ENCODE results near the gene RRAS2.

The RRAS2 gene

GRCh38 chr11:14249121-14249963, 109.6 kb downstream of the RRAS2 start:
- Histone ChIP-seq H3K36me3 (ENCODE audit: low read depth) (no peaks in the 10 kb centered on the region), H3K27me3 (ENCODE audit: insufficient read depth, poor library complexity, severe bottlenecking) (no peaks in the 10 kb centered on the region), H3K27ac (ENCODE audit: poor library complexity, severe bottlenecking) (no peak overlapping the region), H3K9me3 (ENCODE audit: severe bottlenecking) (no peaks in the 10 kb centered on the region), H3K4me3 (ENCODE audit: severe bottlenecking) (no peak overlapping the region), H3K4me1 (ENCODE audit: insufficient read depth, poor library complexity, severe bottlenecking) (no peaks in the 10 kb centered on the region)
- no peak for DNase-seq (ENCODE audit: low spot score)
- ATAC-seq (ENCODE audit: low read depth) = peak; percentile 42
- TF ChIP-seq, protein P1, sequence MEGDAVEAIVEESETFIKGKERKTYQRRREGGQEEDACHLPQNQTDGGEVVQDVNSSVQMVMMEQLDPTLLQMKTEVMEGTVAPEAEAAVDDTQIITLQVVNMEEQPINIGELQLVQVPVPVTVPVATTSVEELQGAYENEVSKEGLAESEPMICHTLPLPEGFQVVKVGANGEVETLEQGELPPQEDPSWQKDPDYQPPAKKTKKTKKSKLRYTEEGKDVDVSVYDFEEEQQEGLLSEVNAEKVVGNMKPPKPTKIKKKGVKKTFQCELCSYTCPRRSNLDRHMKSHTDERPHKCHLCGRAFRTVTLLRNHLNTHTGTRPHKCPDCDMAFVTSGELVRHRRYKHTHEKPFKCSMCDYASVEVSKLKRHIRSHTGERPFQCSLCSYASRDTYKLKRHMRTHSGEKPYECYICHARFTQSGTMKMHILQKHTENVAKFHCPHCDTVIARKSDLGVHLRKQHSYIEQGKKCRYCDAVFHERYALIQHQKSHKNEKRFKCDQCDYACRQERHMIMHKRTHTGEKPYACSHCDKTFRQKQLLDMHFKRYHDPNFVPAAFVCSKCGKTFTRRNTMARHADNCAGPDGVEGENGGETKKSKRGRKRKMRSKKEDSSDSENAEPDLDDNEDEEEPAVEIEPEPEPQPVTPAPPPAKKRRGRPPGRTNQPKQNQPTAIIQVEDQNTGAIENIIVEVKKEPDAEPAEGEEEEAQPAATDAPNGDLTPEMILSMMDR (IDR thresholded peaks at IDR 0.05; ENCODE audit: poor library complexity, severe bottlenecking) = peak; percentile 94

- Histone ChIP-seq H3K27ac (ENCODE audit: poor library complexity, severe bottlenecking) (no peak overlapping the region), H3K36me3 (ENCODE audit: low read depth) (no peaks in the 10 kb centered on the region), H3K27me3 (ENCODE audit: insufficient read depth, poor library complexity, severe bottlenecking) (no peaks in the 10 kb centered on the region), H3K9me3 (ENCODE audit: severe bottlenecking) (no peaks in the 10 kb centered on the region), H3K4me3 (ENCODE audit: severe bottlenecking) (no peak overlapping the region), H3K4me1 (ENCODE audit: insufficient read depth, poor library complexity, severe bottlenecking) (no peaks in the 10 kb centered on the region)
- DNase-seq (ENCODE audit: low spot score) (no peak), ATAC-seq (ENCODE audit: low read depth) (no peak)
- TF ChIP-seq, protein P1 (IDR thresholded peaks at IDR 0.05; ENCODE audit: poor library complexity, severe bottlenecking) = no peak
These were observed 110.4 kb downstream of the RRAS2 start for GRCh38 chr11:14248580-14248981.

GRCh38 chr11:14245444-14245843, 113.5 kb downstream of the RRAS2 start:
- no peaks in the 10 kb centered on the region for H3K36me3 ChIP-seq (ENCODE audit: low read depth)
- H3K27me3 ChIP-seq (ENCODE audit: insufficient read depth, poor library complexity, severe bottlenecking) = no peaks in the 10 kb centered on the region
- no peaks in the 10 kb centered on the region for H3K4me1 ChIP-seq (ENCODE audit: insufficient read depth, poor library complexity, severe bottlenecking)
- TF ChIP-seq, protein P1 (IDR thresholded peaks at IDR 0.05; ENCODE audit: poor library complexity, severe bottlenecking) = no peak
- no peak for ATAC-seq (ENCODE audit: low read depth)
- H3K27ac ChIP-seq (ENCODE audit: poor library complexity, severe bottlenecking) = no peak overlapping the region
- H3K9me3 ChIP-seq (ENCODE audit: severe bottlenecking) = no peaks in the 10 kb centered on the region
- no peak for DNase-seq (ENCODE audit: low spot score)
- no peak overlapping the region for H3K4me3 ChIP-seq (ENCODE audit: severe bottlenecking)

- Histone ChIP-seq H3K4me3 (ENCODE audit: severe bottlenecking) (no peak overlapping the region), H3K27me3 (ENCODE audit: insufficient read depth, poor library complexity, severe bottlenecking) (no peaks in the 10 kb centered on the region), H3K36me3 (ENCODE audit: low read depth) (no peaks in the 10 kb centered on the region), H3K27ac (ENCODE audit: poor library complexity, severe bottlenecking) (no peak overlapping the region), H3K9me3 (ENCODE audit: severe bottlenecking) (no peaks in the 10 kb centered on the region), H3K4me1 (ENCODE audit: insufficient read depth, poor library complexity, severe bottlenecking) (no peaks in the 10 kb centered on the region)
- no peak for DNase-seq (ENCODE audit: low spot score)
- ATAC-seq (ENCODE audit: low read depth) = no peak
- TF ChIP-seq, protein P1 (IDR thresholded peaks at IDR 0.05; ENCODE audit: poor library complexity, severe bottlenecking) = no peak
These were observed 114.1 kb downstream of the RRAS2 start for GRCh38 chr11:14244926-14245325.

DNA sequence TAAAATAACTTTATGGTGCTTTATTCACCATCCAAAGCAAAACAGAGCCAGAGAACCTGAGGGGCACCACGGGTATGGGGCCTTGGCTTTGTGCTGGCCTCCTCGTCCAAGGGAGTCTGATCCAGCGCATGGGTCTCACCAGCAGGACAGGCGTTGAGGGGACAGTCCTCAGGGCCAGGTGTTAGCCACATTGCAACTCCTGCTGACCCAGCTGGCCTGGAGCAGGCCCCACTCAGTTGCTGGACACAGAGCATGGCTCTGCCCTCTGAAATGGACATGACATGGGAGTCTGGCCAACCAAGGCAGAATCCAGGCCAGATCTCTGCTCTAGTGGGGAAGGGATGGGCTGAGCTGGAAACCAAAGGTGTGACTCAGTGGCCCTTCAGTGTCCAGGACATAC, 116.2 kb downstream of the RRAS2 start:
- Histone ChIP-seq H3K4me3 (ENCODE audit: severe bottlenecking) (no peak overlapping the region), H3K27ac (ENCODE audit: poor library complexity, severe bottlenecking) (no peak overlapping the region), H3K27me3 (ENCODE audit: insufficient read depth, poor library complexity, severe bottlenecking) (peaks cover 14% of the 10 kb centered on the region), H3K36me3 (ENCODE audit: low read depth) (no peaks in the 10 kb centered on the region), H3K9me3 (ENCODE audit: severe bottlenecking) (no peaks in the 10 kb centered on the region), H3K4me1 (ENCODE audit: insufficient read depth, poor library complexity, severe bottlenecking) (no peaks in the 10 kb centered on the region)
- no peak for ATAC-seq (ENCODE audit: low read depth)
- no peak for DNase-seq (ENCODE audit: low spot score)
- TF ChIP-seq, protein P1 (IDR thresholded peaks at IDR 0.05; ENCODE audit: poor library complexity, severe bottlenecking) = no peak
